OCI-LY7 (cell line): ENCODE data around the gene STAM2.

Source experiments
- EZH2phosphoT487 ChIP-seq: fragments of 200-600 bp; sonication (generic); IDR thresholded peaks from 2 replicates; pipeline ENCODE4 v1.6.1; 2018; ENCODE audit warnings: low read depth, borderline replicate concordance, mild to moderate bottlenecking, mixed run types, antibody characterized with exemption, low read length, moderate library complexity, mixed read lengths
- TF ChIP-seq, protein P1 (sequence below): fragments of 200-600 bp; sonication (generic); conservative IDR thresholded peaks from 2 replicates; pipeline ENCODE4 v1.5.1; 2014; ENCODE audit warnings: mild to moderate bottlenecking, antibody characterized with exemption, low read length, moderate library complexity, mixed read lengths

DNA sequence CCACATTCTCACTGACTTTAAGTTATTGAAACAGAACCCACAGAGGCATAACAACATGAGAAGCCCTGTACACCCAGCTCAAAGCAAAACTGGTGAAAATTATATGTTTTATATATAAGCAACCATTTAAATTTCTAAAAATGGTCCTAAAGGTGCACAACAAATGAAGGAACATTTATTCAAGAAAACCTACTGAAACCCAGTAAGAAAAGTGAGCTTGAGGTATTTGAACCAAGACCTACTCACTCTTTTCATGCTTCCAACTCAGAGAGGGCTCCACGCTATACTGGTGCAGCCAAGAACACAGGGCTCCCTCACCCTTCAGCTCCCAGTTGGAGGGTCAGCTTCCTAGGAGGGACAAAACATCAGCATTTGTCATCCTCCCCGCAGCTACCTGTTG is 74.6 kb downstream of the STAM2 start:
- no peak for TF ChIP-seq EZH2phosphoT487
- TF ChIP-seq, protein P1, sequence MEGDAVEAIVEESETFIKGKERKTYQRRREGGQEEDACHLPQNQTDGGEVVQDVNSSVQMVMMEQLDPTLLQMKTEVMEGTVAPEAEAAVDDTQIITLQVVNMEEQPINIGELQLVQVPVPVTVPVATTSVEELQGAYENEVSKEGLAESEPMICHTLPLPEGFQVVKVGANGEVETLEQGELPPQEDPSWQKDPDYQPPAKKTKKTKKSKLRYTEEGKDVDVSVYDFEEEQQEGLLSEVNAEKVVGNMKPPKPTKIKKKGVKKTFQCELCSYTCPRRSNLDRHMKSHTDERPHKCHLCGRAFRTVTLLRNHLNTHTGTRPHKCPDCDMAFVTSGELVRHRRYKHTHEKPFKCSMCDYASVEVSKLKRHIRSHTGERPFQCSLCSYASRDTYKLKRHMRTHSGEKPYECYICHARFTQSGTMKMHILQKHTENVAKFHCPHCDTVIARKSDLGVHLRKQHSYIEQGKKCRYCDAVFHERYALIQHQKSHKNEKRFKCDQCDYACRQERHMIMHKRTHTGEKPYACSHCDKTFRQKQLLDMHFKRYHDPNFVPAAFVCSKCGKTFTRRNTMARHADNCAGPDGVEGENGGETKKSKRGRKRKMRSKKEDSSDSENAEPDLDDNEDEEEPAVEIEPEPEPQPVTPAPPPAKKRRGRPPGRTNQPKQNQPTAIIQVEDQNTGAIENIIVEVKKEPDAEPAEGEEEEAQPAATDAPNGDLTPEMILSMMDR: no peak
